ENCODE results near the gene ABCD4. TPM values are rescaled to one million over a fixed set of nuclear protein-coding genes. Genes with fewer than 3 reads are reported as not detected.

ABCD4 gene
- total and polyA plus RNA-seq, 2 donors (not counting 3 experiments of a cell fraction or from before 2014, with no cell fraction given), result 58.2 to 84.2 TPM

DNA sequence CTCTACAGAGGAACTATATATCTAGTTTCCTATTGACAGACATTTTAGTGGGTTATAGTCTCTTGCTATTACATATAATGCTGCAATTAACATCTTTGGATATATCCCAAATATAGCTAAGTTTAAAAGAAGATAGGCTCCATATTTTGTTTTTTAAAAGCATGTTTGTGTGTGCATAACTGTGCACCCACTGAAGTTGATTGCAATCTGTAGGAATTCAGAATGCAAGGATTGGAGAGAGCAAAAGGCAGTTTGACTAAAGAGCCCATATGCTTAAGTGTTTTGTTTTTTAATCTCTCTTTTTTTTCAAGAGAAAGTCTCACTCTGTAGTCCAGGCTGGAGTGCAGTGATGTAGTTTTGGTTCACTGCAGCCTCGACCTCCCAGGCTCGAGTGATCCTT is 9.4 kb upstream of the ABCD4 start:
- no peak overlapping the region for H3K4me3 ChIP-seq (replicated peaks in 1 of 3; ENCODE audit: insufficient read depth in 1 of 3, low read depth in 1 of 3, low read length in 3 of 3)
- no peaks in the 10 kb centered on the region for H3K36me3 ChIP-seq (ENCODE audit: control insufficient read depth in 2 of 2, extremely low read depth in 1 of 2, insufficient read depth in 2 of 2, low read length in 2 of 2)
- no peak for DNase-seq (ENCODE audit: low read depth, low spot score)
- H3K9ac ChIP-seq (replicated peaks; ENCODE audit: extremely low read depth, insufficient read depth, low read length), result no peak overlapping the region
- H3K4me1 ChIP-seq (ENCODE audit: control insufficient read depth, extremely low read depth, insufficient read depth, low read length), result no peaks in the 10 kb centered on the region
- no peak overlapping the region for H2AFZ ChIP-seq (ENCODE audit: low read depth, low read length)
- POLR2A ChIA-PET, result no interaction called here
- CTCF ChIA-PET, result no interaction called here
- no peak overlapping the region for H3K4me2 ChIP-seq (ENCODE audit: insufficient read depth, low read length)
- H3K9me3 ChIP-seq (replicated peaks; ENCODE audit: control insufficient read depth, insufficient read depth, low read length), result no peaks in the 10 kb centered on the region
- H3K79me2 ChIP-seq (ENCODE audit: control insufficient read depth, insufficient read depth, low read length), result no peaks in the 10 kb centered on the region
- dilution Hi-C loops (cut with MboI; ENCODE audit: extremely low pct_ligation_motif_present, low sequenced_read_pairs) (no loop called here), intact Hi-C loops (cut with micrococcal nuclease) (no loop called here)
- TF ChIP-seq, protein P1, sequence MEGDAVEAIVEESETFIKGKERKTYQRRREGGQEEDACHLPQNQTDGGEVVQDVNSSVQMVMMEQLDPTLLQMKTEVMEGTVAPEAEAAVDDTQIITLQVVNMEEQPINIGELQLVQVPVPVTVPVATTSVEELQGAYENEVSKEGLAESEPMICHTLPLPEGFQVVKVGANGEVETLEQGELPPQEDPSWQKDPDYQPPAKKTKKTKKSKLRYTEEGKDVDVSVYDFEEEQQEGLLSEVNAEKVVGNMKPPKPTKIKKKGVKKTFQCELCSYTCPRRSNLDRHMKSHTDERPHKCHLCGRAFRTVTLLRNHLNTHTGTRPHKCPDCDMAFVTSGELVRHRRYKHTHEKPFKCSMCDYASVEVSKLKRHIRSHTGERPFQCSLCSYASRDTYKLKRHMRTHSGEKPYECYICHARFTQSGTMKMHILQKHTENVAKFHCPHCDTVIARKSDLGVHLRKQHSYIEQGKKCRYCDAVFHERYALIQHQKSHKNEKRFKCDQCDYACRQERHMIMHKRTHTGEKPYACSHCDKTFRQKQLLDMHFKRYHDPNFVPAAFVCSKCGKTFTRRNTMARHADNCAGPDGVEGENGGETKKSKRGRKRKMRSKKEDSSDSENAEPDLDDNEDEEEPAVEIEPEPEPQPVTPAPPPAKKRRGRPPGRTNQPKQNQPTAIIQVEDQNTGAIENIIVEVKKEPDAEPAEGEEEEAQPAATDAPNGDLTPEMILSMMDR (IDR thresholded peaks at IDR 0.05; ENCODE audit: extremely low read depth in 1 of 2, insufficient read depth in 1 of 2, low read depth in 1 of 2, low read length in 2 of 2), result no peak
- TF ChIP-seq MYC (IDR thresholded peaks at IDR 0.05; ENCODE audit: low read depth, low read length) (no peak), GATA2 (IDR thresholded peaks at IDR 0.05; ENCODE audit: insufficient read depth, insufficient read length, low read depth, low read length) (no peak), POLR2A (IDR thresholded peaks at IDR 0.05; ENCODE audit: low read depth, low read length) (no peak), JUN (IDR thresholded peaks at IDR 0.05; ENCODE audit: borderline replicate concordance, insufficient read depth, insufficient read length, low read depth) (no peak), EZH2 (IDR thresholded peaks at IDR 0.05; ENCODE audit: borderline replicate concordance, low read depth, low read length, severe bottlenecking) (no peak)
- TF ChIP-seq, protein P2, sequence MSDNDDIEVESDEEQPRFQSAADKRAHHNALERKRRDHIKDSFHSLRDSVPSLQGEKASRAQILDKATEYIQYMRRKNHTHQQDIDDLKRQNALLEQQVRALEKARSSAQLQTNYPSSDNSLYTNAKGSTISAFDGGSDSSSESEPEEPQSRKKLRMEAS (IDR thresholded peaks at IDR 0.05; ENCODE audit: insufficient read depth, insufficient read length), result no peak
- H3K9me1 ChIP-seq (replicated peaks; ENCODE audit: control insufficient read depth, extremely low read depth, insufficient read depth, low read length), result no peaks in the 10 kb centered on the region
- peaks cover 0 to 6% of the 10 kb centered on the region in 2 experiments for H3K27me3 ChIP-seq (ENCODE audit: control insufficient read depth in 2 of 2, insufficient read depth in 2 of 2, low read length in 2 of 2)
- FAIRE-seq, result no peak
- no peak overlapping the region for H3K27ac ChIP-seq (ENCODE audit: insufficient read depth, low read depth, low read length)
- BruUV-seq (replicated peaks), result no TSS peak
- no peaks in the 10 kb centered on the region for H4K20me1 ChIP-seq (replicated peaks; ENCODE audit: control insufficient read depth, extremely low read depth, insufficient read depth, low read length)
